ENCODE data around the gene CD74.
"Not testable (repeated sequence)": the region's sequence is repeated elsewhere in the genome, so short reads cannot be mapped to it uniquely, and the experiment has no call there.

- TF ChIP-seq EZH2 (IDR thresholded peaks at IDR 0.05; ENCODE audit: borderline replicate concordance, low read length); CTCF (conservative IDR thresholded peaks at IDR 0.05 in 1 of 2, IDR thresholded peaks at IDR 0.05 in 1 of 2; ENCODE audit: extremely low read depth in 1 of 2, insufficient read depth in 1 of 2, low read depth in 1 of 2, low read length in 2 of 2): not testable (repeated sequence)
Observed at GRCh38 chr5:150426165-150426564, 13.5 kb upstream of the CD74 start.
